ENCODE results near the gene MTMR12. TPM values are rescaled to one million over a fixed set of nuclear protein-coding genes. Genes with fewer than 3 reads are reported as not detected.
A peak's percentile ranks its signal among the peaks of the same experiment; 100 is the strongest.

Gene MTMR12
- total and polyA plus RNA-seq, 10 of the 15 experiments (the other 5 are each of a cell fraction or from before 2014, with no cell fraction given), result 5.0 to 22.9 (median 16.3) TPM

DNA sequence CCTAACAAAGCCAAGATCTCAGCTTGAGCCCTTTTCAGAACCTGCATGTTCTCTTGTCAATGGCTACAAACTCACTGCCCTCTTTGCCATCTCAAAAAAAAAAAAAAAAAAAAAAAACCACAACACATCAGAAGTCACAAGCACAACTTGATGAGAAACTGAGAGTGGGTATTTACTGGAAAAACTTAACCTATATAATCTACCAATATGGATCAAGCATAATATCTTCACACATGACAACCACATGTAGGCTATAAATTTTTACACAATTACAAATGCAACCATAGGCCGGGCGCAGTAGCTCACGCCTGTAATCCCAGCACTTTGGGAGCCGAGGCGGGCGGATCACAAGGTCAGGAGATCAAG is 9.0 kb downstream of the MTMR12 start:
- ChIA-PET CTCF (interaction anchor here (1.3 to 1.4 kb wide), 2 partner anchors 27 to 72 kb away, joined by 3 to 4 read pairs; no protein-coding TSS in a partner anchor), RAD21 (ENCODE audit: unreplicated experiment) (no interaction called here), POLR2A (interaction anchor here (0.7 kb wide), 1 partner anchor 1451 kb away, joined by 4 read pairs; no protein-coding TSS in a partner anchor), SMC1A (ENCODE audit: uncharacterized antibody, unreplicated experiment) (interaction anchor here (0.6 to 1.0 kb wide), 2 partner anchors 9 to 424 kb away, joined by 3 to 4 read pairs; no protein-coding TSS in a partner anchor)
- Histone ChIP-seq H3K9ac (ENCODE audit: control insufficient read depth, insufficient read depth, low read length) (no peak overlapping the region), H2AFZ (ENCODE audit: control insufficient read depth, low read depth, low read length) (no peak overlapping the region), H3K79me2 (ENCODE audit: control insufficient read depth, insufficient read depth, low read length) (peaks cover 26% of the 10 kb centered on the region), H3K4me3 (no peak overlapping the region), H3K27me3 (replicated peaks in 1 of 2; ENCODE audit: control insufficient read depth in 2 of 2, insufficient read depth in 2 of 2, low read length in 1 of 2) (no peaks in the 10 kb centered on the region), H3K27ac (ENCODE audit: control insufficient read depth, insufficient read depth) (no peak overlapping the region), H4K20me1 (ENCODE audit: control insufficient read depth, insufficient read depth) (0 out of 2 replicates have a peak, but pooled peaks cover 2% of the 10 kb centered on the region), H3K36me3 (ENCODE audit: control insufficient read depth in 2 of 2, insufficient read depth in 2 of 2, low read length in 1 of 2) (peaks cover 0 to 2% of the 10 kb centered on the region in 2 experiments; a peak in 3 of 4 replicates), H3K4me2 (ENCODE audit: control insufficient read depth, insufficient read depth) (no peak overlapping the region; the same call in 1 of the 2 replicates), H3K4me1 (ENCODE audit: control insufficient read depth, insufficient read depth, low read length) (peaks cover 5% of the 10 kb centered on the region; the same call in 1 of the 2 replicates), H3K9me3 (replicated peaks; ENCODE audit: control insufficient read depth, insufficient read depth, low read length) (no peaks in the 10 kb centered on the region)
- TF ChIP-seq RUNX3 (IDR thresholded peaks at IDR 0.05; ENCODE audit: low read length) (no peak), SIX5 (IDR thresholded peaks at IDR 0.05; ENCODE audit: low read depth, low read length, severe bottlenecking) (no peak), ZNF384 (IDR thresholded peaks at IDR 0.05; ENCODE audit: borderline replicate concordance, low read depth, low read length) (0 out of 2 replicates have a peak, but pooled peaks have one; percentile 19), SMAD5 (IDR thresholded peaks at IDR 0.05; ENCODE audit: low read depth) (no peak), JUND (IDR thresholded peaks at IDR 0.05; ENCODE audit: low read depth, low read length) (no peak)
- TF ChIP-seq, protein P1, sequence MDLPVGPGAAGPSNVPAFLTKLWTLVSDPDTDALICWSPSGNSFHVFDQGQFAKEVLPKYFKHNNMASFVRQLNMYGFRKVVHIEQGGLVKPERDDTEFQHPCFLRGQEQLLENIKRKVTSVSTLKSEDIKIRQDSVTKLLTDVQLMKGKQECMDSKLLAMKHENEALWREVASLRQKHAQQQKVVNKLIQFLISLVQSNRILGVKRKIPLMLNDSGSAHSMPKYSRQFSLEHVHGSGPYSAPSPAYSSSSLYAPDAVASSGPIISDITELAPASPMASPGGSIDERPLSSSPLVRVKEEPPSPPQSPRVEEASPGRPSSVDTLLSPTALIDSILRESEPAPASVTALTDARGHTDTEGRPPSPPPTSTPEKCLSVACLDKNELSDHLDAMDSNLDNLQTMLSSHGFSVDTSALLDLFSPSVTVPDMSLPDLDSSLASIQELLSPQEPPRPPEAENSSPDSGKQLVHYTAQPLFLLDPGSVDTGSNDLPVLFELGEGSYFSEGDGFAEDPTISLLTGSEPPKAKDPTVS (IDR thresholded peaks at IDR 0.05; ENCODE audit: low read depth, low read length), result no peak
- in situ Hi-C loops (cut with MboI) (no loop called here), intact Hi-C loops (cut with micrococcal nuclease; ENCODE audit: unreplicated experiment) (no loop called here)
- whole genome bisulfite sequencing (ENCODE audit: insufficient coverage, insufficient replicate concordance, low lambda C conversion rate, missing lambda C conversion rate), result 97% methylated on average over 6 of the region's 6 CpGs
- DNase-seq (ENCODE audit: low read depth, low spot score), result no peak
- BruUV-seq (replicated peaks), result no TSS peak
- ATAC-seq, result no peak
- no peak for FAIRE-seq
